Erythroblast (primary cell): ENCODE results near the gene CFAP100.

ENCODE experiments used
- DNase-seq, 2 experiments: peaks; one replicate each; lab custom pipeline; 2025; lab: John Stamatoyannopoulos, UW
- GATA1 ChIP-seq: IDR thresholded peaks from 2 replicates; pipeline ENCODE4 v1.6.1; 2011; ENCODE audit warnings: low read depth, mild to moderate bottlenecking, control low read depth, low read length, moderate library complexity
- POLR2A ChIP-seq: IDR thresholded peaks from 2 replicates; pipeline ENCODE4 v1.6.1; 2011; ENCODE audit warnings: mild to moderate bottlenecking, low read length

The CFAP100 gene

GRCh38 chr3:126412841-126413692 is 18.4 kb downstream of the CFAP100 start:
- no peak for TF ChIP-seq POLR2A
- no peak for TF ChIP-seq GATA1
- DNase-seq = no peak

GRCh38 chr3:126413693-126414080 is 19.0 kb downstream of the CFAP100 start:
- TF ChIP-seq POLR2A (no peak), GATA1 (no peak)
- DNase-seq = no peak

GRCh38 chr3:126414406-126414805 is 19.7 kb downstream of the CFAP100 start:
- DNase-seq = no peak
- TF ChIP-seq GATA1 = no peak
- no peak for TF ChIP-seq POLR2A

GRCh38 chr3:126414961-126415660 is 20.4 kb downstream of the CFAP100 start:
- no peak for TF ChIP-seq POLR2A
- TF ChIP-seq GATA1 = no peak
- DNase-seq = no peak

DNA sequence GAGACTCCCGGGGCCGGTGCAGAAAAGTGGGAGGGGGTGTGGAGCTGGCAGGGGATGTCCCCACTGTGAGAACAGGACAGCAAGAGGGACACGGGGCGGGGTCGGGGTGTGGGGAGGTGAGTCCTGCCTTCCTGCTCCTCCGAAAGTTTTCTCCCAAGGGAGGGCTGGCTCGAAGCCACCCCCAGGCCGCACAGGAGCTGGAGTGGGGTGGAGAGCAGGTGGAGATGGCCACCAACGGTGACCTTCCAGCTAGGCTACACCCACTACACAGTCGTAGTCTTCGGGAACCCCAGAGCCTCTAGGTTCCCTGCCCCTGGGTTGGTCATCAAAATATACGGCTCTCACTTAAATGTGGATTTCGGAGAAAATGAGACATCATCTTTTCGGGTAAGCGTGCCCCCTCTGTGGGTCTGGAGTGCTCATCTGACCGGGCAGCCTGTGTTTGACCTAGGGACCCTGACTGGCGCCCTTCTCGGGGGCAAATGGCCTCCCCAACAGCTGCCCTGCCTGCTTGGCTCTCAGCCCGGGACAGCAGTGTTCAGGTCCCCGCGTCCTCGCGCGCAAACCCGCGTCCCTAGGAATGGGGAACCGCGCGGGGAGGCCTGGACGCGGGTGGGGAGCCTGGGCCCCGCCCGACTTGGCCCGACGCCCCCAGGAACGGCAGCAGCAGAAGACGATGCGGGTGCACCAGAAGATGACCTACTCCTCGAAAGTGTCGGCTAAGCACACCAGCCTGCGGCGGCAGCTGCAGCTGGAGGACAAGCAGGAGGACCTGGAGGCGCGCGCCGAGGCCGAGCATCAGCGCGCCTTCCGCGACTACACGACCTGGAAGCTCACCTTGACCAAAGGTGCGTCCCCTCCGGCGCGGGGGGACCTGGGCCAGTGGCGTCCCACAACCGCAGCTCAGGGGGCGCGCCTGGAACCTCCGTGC is 21.2 kb downstream of the CFAP100 start:
- no peak for DNase-seq
- TF ChIP-seq POLR2A (no peak), GATA1 (no peak)

DNA sequence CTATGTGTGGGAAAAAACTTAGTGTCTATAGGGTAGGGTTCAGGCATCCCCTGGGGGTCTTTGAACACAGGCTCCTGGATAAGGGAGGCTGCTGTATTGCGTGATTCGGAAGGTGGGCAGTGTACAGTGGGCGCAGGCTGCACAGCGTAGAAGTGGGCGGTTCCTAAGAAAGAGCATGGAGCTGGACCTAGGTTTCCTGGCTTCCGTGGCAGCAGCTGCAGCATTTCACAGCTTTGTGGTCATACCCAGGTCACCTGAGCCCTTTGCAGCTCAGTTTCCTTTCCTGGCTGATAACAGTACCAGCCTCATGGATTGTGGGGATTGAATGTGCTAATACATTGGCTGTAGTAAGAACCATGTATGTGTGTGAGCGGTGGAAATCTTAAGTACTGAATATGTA is 22.2 kb downstream of the CFAP100 start:
- no peak for TF ChIP-seq POLR2A
- no peak for TF ChIP-seq GATA1
- no peak for DNase-seq

GRCh38 chr3:126417515-126417914 is 22.8 kb downstream of the CFAP100 start:
- no peak for DNase-seq
- TF ChIP-seq POLR2A (no peak), GATA1 (no peak)

DNA sequence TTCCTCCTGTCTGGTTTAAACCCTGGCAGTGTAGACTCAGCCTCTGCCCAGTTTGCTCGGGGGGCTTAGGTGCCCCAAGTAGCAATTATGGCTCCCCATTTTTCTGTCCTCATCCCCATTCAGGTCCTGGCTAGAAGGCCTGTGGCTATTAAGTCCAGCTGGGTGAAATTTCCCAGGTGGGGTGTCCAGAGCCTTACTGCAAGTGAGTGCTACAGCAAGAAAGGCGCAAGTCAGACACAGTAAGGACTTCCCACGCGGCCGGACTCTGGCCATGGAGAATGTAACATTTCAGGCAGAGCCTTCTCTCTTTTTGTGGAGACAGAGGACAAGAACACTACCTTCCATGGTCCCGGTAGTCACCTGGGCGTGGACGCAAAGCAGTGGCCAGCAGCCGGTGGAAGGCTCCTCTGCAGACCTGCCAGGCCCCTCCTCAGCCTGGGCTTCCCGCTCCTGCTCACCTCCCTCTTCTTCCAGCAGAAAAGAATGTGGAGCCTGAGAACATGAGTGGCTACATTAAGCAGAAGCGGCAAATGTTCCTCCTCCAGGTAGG is 23.3 kb downstream of the CFAP100 start:
- TF ChIP-seq GATA1 = no peak
- TF ChIP-seq POLR2A = no peak
- no peak for DNase-seq

- DNase-seq = no peak
- no peak for TF ChIP-seq GATA1
These were observed 24.0 kb downstream of the CFAP100 start for GRCh38 chr3:126418661-126419131.

GRCh38 chr3:126419151-126419703 is 24.5 kb downstream of the CFAP100 start:
- DNase-seq = no peak

GRCh38 chr3:126419886-126420786 is 25.4 kb downstream of the CFAP100 start:
- no peak for TF ChIP-seq GATA1
- TF ChIP-seq POLR2A = no peak
- no peak for DNase-seq

More at GRCh38 chr3:126419151-126419703, 24.5 kb downstream of the CFAP100 start:
- no peak for TF ChIP-seq POLR2A
- TF ChIP-seq GATA1 = no peak

DNA sequence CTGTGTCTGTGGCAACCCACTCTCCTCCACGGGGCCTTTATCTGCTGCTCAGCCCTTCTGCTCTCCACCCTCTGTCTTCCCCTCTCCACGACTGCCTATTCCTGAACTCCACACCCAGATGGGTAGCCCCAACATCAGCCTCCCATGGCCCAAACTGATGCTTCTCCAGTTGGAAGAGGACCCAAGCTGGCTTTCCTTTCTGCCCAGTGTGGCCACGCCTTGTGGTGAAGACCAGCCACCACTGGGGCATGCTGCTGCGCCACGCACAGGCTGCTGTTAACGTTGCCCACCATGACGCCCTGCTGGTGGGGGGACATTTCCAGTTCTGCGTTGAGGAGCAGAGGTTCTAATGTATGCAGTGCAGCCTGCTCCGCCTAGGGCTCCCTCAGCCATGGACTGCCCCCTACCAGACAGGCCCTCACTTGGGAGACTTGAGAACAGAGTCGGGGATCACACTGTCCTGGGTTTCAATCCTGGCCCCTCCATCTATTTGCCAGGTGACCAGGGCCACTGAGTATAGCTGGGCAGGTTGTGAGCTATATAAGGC is 26.9 kb downstream of the CFAP100 start:
- TF ChIP-seq GATA1 (no peak), POLR2A (no peak)

More for the DNA sequence above, 26.9 kb downstream of the CFAP100 start:
- DNase-seq = no peak
